OCI-LY3 (cell line): ENCODE results near the gene CPZ.

Experiments
- H2AFZ ChIP-seq: fragments of 200-600, 300-600 bp; shearing (Covaris generic); 2 replicates; pipeline ENCODE4 v1.6.0; 2014; ENCODE audit warnings: antibody characterized with exemption, low read depth, low read length
- H3K27ac ChIP-seq: fragments of 200-600, 300-600 bp; sonication (generic); 2 replicates; pipeline ENCODE4 v1.5.1; 2014; ENCODE audit warnings: mild to moderate bottlenecking, low read length, moderate library complexity, mixed read lengths
- H3K27me3 ChIP-seq: fragments of 200-600, 300-600 bp; sonication (generic); 2 replicates; pipeline ENCODE4 v1.6.1; 2014; ENCODE audit warnings: low read depth, low read length, mixed read lengths
- H3K36me3 ChIP-seq: fragments of 200-600, 300-600 bp; sonication (generic); replicated peaks from 2 replicates; pipeline ENCODE3; 2014; ENCODE audit warnings: low read depth, low read length, mixed read lengths
- H3K4me1 ChIP-seq: fragments of 300-600, 200-600 bp; sonication (generic); 2 replicates; pipeline ENCODE4 v1.6.1; 2014; ENCODE audit warnings: low read length, mixed read lengths
- H3K4me2 ChIP-seq: fragments of 200-600, 300-600 bp; sonication (generic); 2 replicates; pipeline ENCODE4 v1.6.1; 2014; ENCODE audit warnings: low read length, mixed read lengths
- H3K4me3 ChIP-seq: fragments of 300-600, 200-600 bp; sonication (generic); 2 replicates; pipeline ENCODE4 v1.5.1; 2014; ENCODE audit warnings: antibody characterized with exemption, mild to moderate bottlenecking, low read length, moderate library complexity
- H3K79me2 ChIP-seq: fragments of 300-600, 200-600 bp; shearing (Covaris generic); 2 replicates; pipeline ENCODE4 v1.6.1; 2014; ENCODE audit warnings: mild to moderate bottlenecking, low read length, mixed read lengths
- H3K9ac ChIP-seq: fragments of 300-600, 200-600 bp; shearing (Covaris generic); 2 replicates; pipeline ENCODE4 v1.6.0; 2014; ENCODE audit warnings: mild to moderate bottlenecking, low read length, moderate library complexity
- H3K9me3 ChIP-seq: fragments of 200-600, 300-600 bp; shearing (Covaris generic); 2 replicates; pipeline ENCODE4 v1.6.1; 2014; ENCODE audit warnings: low read length, mixed read lengths; ENCODE audit not compliant: insufficient read depth
- H4K20me1 ChIP-seq: fragments of 200-600, 300-600 bp; sonication (generic); 2 replicates; pipeline ENCODE4 v1.6.1; 2016; ENCODE audit warnings: low read length, mixed read lengths; ENCODE audit not compliant: insufficient read depth
- EZH2phosphoT487 ChIP-seq: fragments of 200-600 bp; shearing (Covaris generic); IDR thresholded peaks from 2 replicates; pipeline ENCODE4 v1.6.1; 2018; ENCODE audit warnings: antibody characterized with exemption, mixed run types, low read depth
- TF ChIP-seq, protein P1 (sequence below): fragments of 200-600, 300-600 bp; sonication (generic); IDR thresholded peaks from 2 replicates; pipeline ENCODE4 v1.5.1; 2014; ENCODE audit warnings: antibody characterized with exemption, low read length, low read depth

CPZ gene

DNA sequence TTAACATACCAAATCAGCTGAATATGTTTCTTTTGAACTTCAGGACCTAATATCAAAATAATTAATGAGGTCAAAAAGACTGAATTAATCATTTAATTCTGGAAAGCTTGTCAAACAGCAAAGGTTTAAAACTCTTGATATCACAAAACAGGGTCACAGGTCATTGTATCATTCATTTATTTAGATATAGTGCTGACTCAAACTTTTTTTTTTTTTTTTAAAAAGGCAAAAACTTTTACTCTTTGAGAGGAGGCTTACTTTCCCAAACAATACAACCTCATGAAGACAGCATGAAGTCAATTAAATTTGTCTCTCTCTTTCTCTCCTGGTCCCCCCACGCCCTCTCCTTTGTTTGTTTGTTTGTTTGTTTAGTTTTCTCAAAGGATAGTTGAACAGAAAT is 28.0 kb upstream of the CPZ start:
- no peak overlapping the region for H3K4me2 ChIP-seq
- H3K27me3 ChIP-seq = no peaks in the 10 kb centered on the region
- H3K9ac ChIP-seq = no peak overlapping the region
- TF ChIP-seq, protein P1, sequence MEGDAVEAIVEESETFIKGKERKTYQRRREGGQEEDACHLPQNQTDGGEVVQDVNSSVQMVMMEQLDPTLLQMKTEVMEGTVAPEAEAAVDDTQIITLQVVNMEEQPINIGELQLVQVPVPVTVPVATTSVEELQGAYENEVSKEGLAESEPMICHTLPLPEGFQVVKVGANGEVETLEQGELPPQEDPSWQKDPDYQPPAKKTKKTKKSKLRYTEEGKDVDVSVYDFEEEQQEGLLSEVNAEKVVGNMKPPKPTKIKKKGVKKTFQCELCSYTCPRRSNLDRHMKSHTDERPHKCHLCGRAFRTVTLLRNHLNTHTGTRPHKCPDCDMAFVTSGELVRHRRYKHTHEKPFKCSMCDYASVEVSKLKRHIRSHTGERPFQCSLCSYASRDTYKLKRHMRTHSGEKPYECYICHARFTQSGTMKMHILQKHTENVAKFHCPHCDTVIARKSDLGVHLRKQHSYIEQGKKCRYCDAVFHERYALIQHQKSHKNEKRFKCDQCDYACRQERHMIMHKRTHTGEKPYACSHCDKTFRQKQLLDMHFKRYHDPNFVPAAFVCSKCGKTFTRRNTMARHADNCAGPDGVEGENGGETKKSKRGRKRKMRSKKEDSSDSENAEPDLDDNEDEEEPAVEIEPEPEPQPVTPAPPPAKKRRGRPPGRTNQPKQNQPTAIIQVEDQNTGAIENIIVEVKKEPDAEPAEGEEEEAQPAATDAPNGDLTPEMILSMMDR = no peak
- no peak for TF ChIP-seq EZH2phosphoT487
- H3K79me2 ChIP-seq = no peaks in the 10 kb centered on the region
- no peaks in the 10 kb centered on the region for H3K36me3 ChIP-seq
- no peaks in the 10 kb centered on the region for H3K4me1 ChIP-seq
- H4K20me1 ChIP-seq = no peaks in the 10 kb centered on the region
- no peak overlapping the region for H3K4me3 ChIP-seq
- H3K27ac ChIP-seq = no peak overlapping the region
- no peaks in the 10 kb centered on the region for H3K9me3 ChIP-seq
- no peak overlapping the region for H2AFZ ChIP-seq

DNA sequence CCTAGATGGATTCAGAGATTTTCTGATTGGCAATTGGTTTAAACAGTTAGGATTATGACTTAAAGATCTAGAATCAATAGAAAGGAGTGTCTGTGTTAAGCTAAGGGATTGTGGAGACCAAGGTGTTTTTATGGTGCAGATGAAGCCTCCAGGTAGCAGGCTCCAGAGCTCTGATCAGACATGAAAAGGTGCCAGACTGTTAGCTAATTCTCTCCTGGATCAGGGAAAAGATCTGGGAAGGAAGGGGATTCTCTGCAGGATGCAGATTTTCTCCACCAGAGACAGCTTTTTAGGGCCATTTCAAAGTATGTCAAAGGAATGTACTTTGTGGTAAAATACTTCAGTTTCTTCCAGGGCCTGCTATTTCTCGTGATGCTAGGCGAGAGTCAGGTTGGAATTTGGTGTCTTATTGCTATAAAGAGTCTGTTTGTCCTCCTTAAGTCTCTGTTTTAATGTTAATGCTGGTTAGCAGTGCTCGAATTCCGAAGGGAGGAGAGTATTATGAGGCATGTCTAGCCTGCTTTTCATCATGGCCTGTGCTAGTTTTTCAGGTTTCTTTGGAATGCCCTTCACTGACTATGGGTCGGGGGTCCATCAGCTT is 24.4 kb upstream of the CPZ start:
- Histone ChIP-seq H3K27me3 (no peaks in the 10 kb centered on the region), H3K4me3 (no peak overlapping the region), H3K9me3 (no peaks in the 10 kb centered on the region), H2AFZ (no peak overlapping the region), H4K20me1 (no peaks in the 10 kb centered on the region), H3K79me2 (no peaks in the 10 kb centered on the region), H3K36me3 (no peaks in the 10 kb centered on the region), H3K27ac (no peak overlapping the region), H3K4me2 (no peak overlapping the region), H3K4me1 (no peaks in the 10 kb centered on the region), H3K9ac (no peak overlapping the region)
- TF ChIP-seq, protein P1 = no peak
- TF ChIP-seq EZH2phosphoT487 = no peak

DNA sequence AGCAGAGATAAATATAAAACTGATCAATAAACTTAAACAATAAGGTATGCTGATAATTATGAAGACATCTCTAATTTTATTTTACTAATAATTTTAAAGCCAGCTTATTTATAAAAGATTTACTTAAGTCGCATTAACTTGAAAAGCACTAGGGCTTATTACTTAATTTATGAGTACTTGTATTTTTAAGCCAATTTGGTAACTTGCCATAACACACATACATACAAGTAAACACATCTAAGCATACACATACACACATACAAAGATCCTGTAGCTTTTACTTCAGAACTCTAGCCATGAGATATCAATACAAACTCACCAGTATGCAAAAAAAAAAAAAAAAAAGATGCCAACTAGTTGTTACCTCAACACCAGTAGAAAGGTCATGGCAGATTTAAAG is 22.4 kb upstream of the CPZ start:
- Histone ChIP-seq H3K4me3 (no peak overlapping the region), H3K9me3 (no peaks in the 10 kb centered on the region), H3K36me3 (no peaks in the 10 kb centered on the region), H3K27ac (no peak overlapping the region), H3K79me2 (no peaks in the 10 kb centered on the region), H3K4me2 (no peak overlapping the region), H3K27me3 (no peaks in the 10 kb centered on the region), H3K9ac (no peak overlapping the region), H4K20me1 (no peaks in the 10 kb centered on the region), H3K4me1 (no peaks in the 10 kb centered on the region), H2AFZ (no peak overlapping the region)
- TF ChIP-seq EZH2phosphoT487 = no peak
- TF ChIP-seq, protein P1 = no peak

DNA sequence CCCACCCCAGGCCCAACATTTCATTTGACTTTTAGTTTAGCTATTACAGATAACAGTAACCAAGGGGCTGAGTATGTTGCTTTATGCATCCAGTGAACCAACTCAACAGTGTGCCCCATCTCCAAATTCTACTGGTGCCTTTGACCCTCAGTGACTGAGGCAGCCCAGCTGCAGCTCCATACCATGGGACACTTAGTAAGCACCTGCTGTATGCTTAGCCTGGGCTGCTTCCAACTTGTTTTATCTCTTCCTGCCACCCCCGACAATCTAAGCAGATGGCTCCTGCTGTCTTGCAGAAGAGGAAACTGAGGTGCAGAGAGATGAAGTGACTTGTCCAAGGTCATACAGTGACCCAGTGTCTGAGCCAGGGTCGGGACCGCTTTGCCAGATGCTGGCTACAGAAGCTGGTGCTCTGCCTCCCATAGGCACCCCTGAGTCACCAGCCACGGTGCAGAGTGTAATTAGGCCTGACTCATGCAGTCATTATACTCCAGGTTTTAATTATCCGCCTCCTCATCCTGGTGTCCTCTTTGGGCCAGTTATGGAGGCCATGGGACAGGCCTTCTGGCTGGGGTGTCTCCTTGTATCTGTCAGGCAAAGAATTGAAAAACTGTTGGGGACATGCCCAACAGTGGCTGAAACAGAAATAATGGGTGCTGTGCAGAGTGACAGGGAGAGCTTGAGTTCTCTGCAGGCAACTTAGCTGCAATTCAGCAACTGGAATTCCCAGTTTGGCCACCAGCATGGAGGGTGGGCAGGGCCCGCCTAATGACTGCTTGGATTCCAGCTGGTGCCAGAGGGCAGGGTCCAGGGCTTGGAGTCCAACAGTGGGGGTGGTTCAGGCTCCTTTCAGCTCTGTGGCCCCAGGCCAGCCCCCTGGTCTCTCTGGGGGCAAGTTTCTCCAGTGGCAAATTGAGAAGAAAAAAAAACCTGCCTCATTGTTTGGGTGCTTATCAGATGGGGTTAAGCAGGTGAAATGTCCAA is 20.6 kb upstream of the CPZ start:
- H2AFZ ChIP-seq = no peak overlapping the region
- no peaks in the 10 kb centered on the region for H3K36me3 ChIP-seq
- H3K27ac ChIP-seq = no peak overlapping the region
- H3K9ac ChIP-seq = no peak overlapping the region
- H3K79me2 ChIP-seq = no peaks in the 10 kb centered on the region
- no peak overlapping the region for H3K4me2 ChIP-seq
- no peak overlapping the region for H3K4me3 ChIP-seq
- TF ChIP-seq EZH2phosphoT487 = no peak
- TF ChIP-seq, protein P1 = no peak
- H3K9me3 ChIP-seq = no peaks in the 10 kb centered on the region
- no peaks in the 10 kb centered on the region for H4K20me1 ChIP-seq
- H3K27me3 ChIP-seq = peaks cover under 1% of the 10 kb centered on the region; the same call in 1 of the 2 replicates
- H3K4me1 ChIP-seq = no peaks in the 10 kb centered on the region
